Adrenal gland (tissue), 5 donors: ENCODE measurements around the gene DAZAP1.

Experiments used
- POLR2A ChIP-seq, 2 donors: fragments of 450-650 bp; IDR thresholded peaks; one replicate each; pipeline ENCODE4 v1.6.1; 2017; ENCODE audit warnings: antibody characterized with exemption in 2 of 2, mild to moderate bottlenecking in 2 of 2, moderate library complexity in 1 of 2
- TF ChIP-seq, protein P1 (sequence below), 6 experiments: fragments of 450-650 bp in 4 of 6; fragments of 200-600 bp in 2 of 6; sonication (generic) in 1 of 6; IDR thresholded peaks; 1 replicate in 5 of 6; 2 replicates in 1 of 6; pipeline versions ENCODE4 v1.5.1 to v1.8.0; 2016 to 2021; ENCODE audit warnings: antibody characterized with exemption in 6 of 6, mild to moderate bottlenecking in 2 of 6, moderate library complexity in 1 of 6
- donor health status: DM: no; HTN: no; CAD: no.

DNA sequence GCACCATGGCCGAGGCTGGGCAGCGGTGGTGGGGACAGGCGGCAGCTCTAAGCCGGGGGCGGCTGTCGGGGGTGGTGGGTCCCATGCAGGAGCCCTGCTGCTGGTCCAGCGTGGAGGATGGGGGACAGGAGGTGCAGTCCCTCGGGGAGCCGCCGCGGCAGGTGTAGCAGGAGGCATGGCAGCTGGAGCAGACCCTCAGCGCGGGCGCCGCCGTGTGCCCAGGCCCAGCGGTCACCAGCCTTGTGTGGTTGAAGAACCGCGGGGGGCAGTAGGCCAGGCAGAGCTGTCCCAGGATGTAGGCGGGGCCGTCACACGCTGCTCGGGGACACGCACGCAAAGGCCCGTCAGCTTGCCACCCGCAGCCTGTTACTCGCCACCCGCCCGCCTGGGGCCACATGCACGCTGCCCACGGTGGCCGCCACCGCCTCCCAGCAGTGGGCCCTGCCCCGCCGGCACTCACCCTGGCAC is 74.5 kb downstream of the DAZAP1 start:
- TF ChIP-seq, protein P1, sequence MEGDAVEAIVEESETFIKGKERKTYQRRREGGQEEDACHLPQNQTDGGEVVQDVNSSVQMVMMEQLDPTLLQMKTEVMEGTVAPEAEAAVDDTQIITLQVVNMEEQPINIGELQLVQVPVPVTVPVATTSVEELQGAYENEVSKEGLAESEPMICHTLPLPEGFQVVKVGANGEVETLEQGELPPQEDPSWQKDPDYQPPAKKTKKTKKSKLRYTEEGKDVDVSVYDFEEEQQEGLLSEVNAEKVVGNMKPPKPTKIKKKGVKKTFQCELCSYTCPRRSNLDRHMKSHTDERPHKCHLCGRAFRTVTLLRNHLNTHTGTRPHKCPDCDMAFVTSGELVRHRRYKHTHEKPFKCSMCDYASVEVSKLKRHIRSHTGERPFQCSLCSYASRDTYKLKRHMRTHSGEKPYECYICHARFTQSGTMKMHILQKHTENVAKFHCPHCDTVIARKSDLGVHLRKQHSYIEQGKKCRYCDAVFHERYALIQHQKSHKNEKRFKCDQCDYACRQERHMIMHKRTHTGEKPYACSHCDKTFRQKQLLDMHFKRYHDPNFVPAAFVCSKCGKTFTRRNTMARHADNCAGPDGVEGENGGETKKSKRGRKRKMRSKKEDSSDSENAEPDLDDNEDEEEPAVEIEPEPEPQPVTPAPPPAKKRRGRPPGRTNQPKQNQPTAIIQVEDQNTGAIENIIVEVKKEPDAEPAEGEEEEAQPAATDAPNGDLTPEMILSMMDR (IDR thresholded peaks at IDR 0.05), result no peak
- no peak for TF ChIP-seq POLR2A (IDR thresholded peaks at IDR 0.05)
